Spleen (tissue), 11 donors: ENCODE measurements around the gene SLC66A1. TPM values are rescaled to one million over a fixed set of nuclear protein-coding genes. Genes with fewer than 3 reads are reported as not detected.
"Not testable (repeated sequence)": the region's sequence is repeated elsewhere in the genome, so short reads cannot be mapped to it uniquely, and the experiment has no call there.

ENCODE experiments used
- DNase-seq: peaks from one replicate; pipeline ENCODE4 v3.0.0-alpha.2; 2020
- H3K27ac ChIP-seq, 8 donors: fragments of 200-600 bp; sonication (generic) in 7 of 8; 1 replicate in 4 of 8; 2 replicates in 4 of 8; pipeline versions ENCODE4 v1.5.0 to v1.8.0; 2016 to 2021; ENCODE audit warnings: inconsistent platforms in 4 of 8, mild to moderate bottlenecking in 4 of 8, moderate library complexity in 1 of 8
- H3K27me3 ChIP-seq, 7 donors: fragments of 200-600 bp; sonication (generic) in 6 of 7; replicated peaks in 1 of 7; 1 replicate in 4 of 7; 2 replicates in 3 of 7; pipeline versions ENCODE4 v1.5.0 to v1.8.0; 2016 to 2021; ENCODE audit warnings: inconsistent platforms in 3 of 7, mild to moderate bottlenecking in 1 of 7
- H3K36me3 ChIP-seq, 6 donors: fragments of 200-600 bp; sonication (generic) in 5 of 6; 1 replicate in 4 of 6; 2 replicates in 2 of 6; pipeline versions ENCODE4 v1.5.0 to v1.8.0; 2016 to 2021; ENCODE audit warnings: inconsistent platforms in 2 of 6
- H3K4me1 ChIP-seq, 6 donors: fragments of 200-600 bp; sonication (generic) in 5 of 6; 1 replicate in 3 of 6; 2 replicates in 3 of 6; pipeline versions ENCODE4 v1.5.0 to v1.8.0; 2016 to 2021; ENCODE audit warnings: inconsistent platforms in 3 of 6
- H3K4me3 ChIP-seq, 8 donors: fragments of 200-600 bp; sonication (generic) in 7 of 8; 1 replicate in 4 of 8; 2 replicates in 4 of 8; pipeline versions ENCODE4 v1.5.0 to v1.8.0; 2016 to 2021; ENCODE audit warnings: inconsistent platforms in 4 of 8, mild to moderate bottlenecking in 4 of 8, moderate library complexity in 2 of 8
- H3K9me3 ChIP-seq, 8 donors: fragments of 200-600 bp; sonication (generic) in 7 of 8; 1 replicate in 4 of 8; 2 replicates in 4 of 8; pipeline versions ENCODE4 v1.5.0 to v1.8.0; 2016 to 2021; ENCODE audit warnings: inconsistent platforms in 4 of 8
- POLR2A ChIP-seq, 3 donors: fragments of 450-650 bp; IDR thresholded peaks; one replicate each; pipeline ENCODE4 v1.5.1; 2017; ENCODE audit warnings: antibody characterized with exemption in 3 of 3, mild to moderate bottlenecking in 1 of 3
- POLR2AphosphoS5 ChIP-seq, 3 donors: sonication (generic); formaldehyde crosslinking; IDR thresholded peaks; one replicate each; pipeline ENCODE4 v1.5.1; 2017; ENCODE audit warnings: antibody characterized with exemption in 3 of 3
- WGBS, 5 donors: extraction: QIAGEN DNeasy Blood & Tissue Kit in 3 of 5; methylation state at CpG; one replicate each; pipeline versions ENCODE4 v1.1.5 to v1.1.7; 2013 to 2018; 5-methylcytosine and 5-hydroxymethylcytosine counted together
- intact Hi-C: fragments of 100-400 bp; cut with DNase I; formaldehyde crosslinking; loops from one replicate; pipeline ENCODE4 v1.15.0; 2023; ENCODE audit warnings: low total_unique reads
- polyA plus RNA-seq, 3 donors: library from polyadenylated mRNA; stranded (reverse); fragments of 200-250 nt; gene quantifications; one replicate each; pipeline ENCODE4 v1.2.1, GENCODE V29; 2013
- total RNA-seq, 7 donors: library from RNA; depleted of rRNA in 3 of 7; stranded (reverse); fragments of >200 nt in 3 of 7; fragmentation: NEBNext Ultra II Directional in 4 of 7; extraction: Animal tissue kit (Norgen Biotek cat#: 25700) in 4 of 7; gene quantifications; one replicate each; pipeline versions ENCODE4 v1.1.0 to v1.2.1, GENCODE V29; 2016 to 2021
- TF ChIP-seq, protein P1 (sequence below), 11 experiments: fragments of 200-600 bp in 7 of 11; fragments of 450-650 bp in 4 of 11; sonication (generic) in 4 of 11; IDR thresholded peaks in 8 of 11; conservative IDR thresholded peaks in 3 of 11; 1 replicate in 7 of 11; 2 replicates in 4 of 11; pipeline versions ENCODE4 v1.4.0 to v1.8.0; 2016 to 2021; ENCODE audit warnings: antibody characterized with exemption in 11 of 11, inconsistent platforms in 4 of 11, mild to moderate bottlenecking in 1 of 11
- donor health status: healthy with polysubstance abuse.
- donor health status: DM: no; HTN: no; CAD: no; lungs with moderate emphysema.
- donor health status: DM: no; HTN: no; CAD: no.
- donor health status: Bipolar disorder and iron deficiency.
- donor health status: healthy.
- donor health status: DM: no; HTN: no; CAD: no.
- donor health status: DM: yes; HTN: yes; CAD: no.

The SLC66A1 gene
- total and polyA plus RNA-seq, 10 donors, result 9.6 to 20.9 (median 13.9) TPM

GRCh38 chr1:19288324-19289241 lies 23.5 kb upstream of the SLC66A1 start, which contains the start of gene AKR7A3:
AKR7A3 (minus strand) TSS chr1:19288770; CDS start chr1:19288709, 61 bp downstream.
- DNase-seq, result peak; percentile 87
- 15 to 43% (median 28%) methylated on average over 24 to 75 of the region's 82 CpGs for WGBS, 5 donors
- peak within 1 kb of the TSS; percentile 25 to 64 (median 36) for H3K4me3 ChIP-seq
- H3K27ac ChIP-seq, intact Hi-C loops: not testable (repeated sequence)
- H3K36me3 ChIP-seq, result peaks cover 0 to 13% (median 0%) of the 10 kb centered on the region in 6 donors
- peaks cover 0 to 15% (median 4%) of the 10 kb centered on the region in 6 donors for H3K4me1 ChIP-seq
- H3K27me3 ChIP-seq, result peaks cover 0 to 16% (median 0%) of the 10 kb centered on the region in 7 donors
- peaks cover 0 to 16% (median 8%) of the 10 kb centered on the region in 8 donors for H3K9me3 ChIP-seq
- peak in 1 of 3 donors; percentile 54 for TF ChIP-seq POLR2AphosphoS5 (IDR thresholded peaks at IDR 0.05)

- peaks cover 0 to 16% (median 0%) of the 10 kb centered on the region in 7 donors for H3K27me3 ChIP-seq
- 54 to 76% (median 60%) methylated on average over 2 of the region's 2 CpGs for WGBS, 5 donors
- H3K4me3 ChIP-seq, result peak overlapping the region in 6 of 8 donors; percentile 31 to 64 (median 40)
- H3K4me1 ChIP-seq, result peaks cover 0 to 15% (median 4%) of the 10 kb centered on the region in 6 donors
- DNase-seq, result no peak
- TF ChIP-seq, protein P1, sequence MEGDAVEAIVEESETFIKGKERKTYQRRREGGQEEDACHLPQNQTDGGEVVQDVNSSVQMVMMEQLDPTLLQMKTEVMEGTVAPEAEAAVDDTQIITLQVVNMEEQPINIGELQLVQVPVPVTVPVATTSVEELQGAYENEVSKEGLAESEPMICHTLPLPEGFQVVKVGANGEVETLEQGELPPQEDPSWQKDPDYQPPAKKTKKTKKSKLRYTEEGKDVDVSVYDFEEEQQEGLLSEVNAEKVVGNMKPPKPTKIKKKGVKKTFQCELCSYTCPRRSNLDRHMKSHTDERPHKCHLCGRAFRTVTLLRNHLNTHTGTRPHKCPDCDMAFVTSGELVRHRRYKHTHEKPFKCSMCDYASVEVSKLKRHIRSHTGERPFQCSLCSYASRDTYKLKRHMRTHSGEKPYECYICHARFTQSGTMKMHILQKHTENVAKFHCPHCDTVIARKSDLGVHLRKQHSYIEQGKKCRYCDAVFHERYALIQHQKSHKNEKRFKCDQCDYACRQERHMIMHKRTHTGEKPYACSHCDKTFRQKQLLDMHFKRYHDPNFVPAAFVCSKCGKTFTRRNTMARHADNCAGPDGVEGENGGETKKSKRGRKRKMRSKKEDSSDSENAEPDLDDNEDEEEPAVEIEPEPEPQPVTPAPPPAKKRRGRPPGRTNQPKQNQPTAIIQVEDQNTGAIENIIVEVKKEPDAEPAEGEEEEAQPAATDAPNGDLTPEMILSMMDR (IDR thresholded peaks at IDR 0.05 in 8 of 11, conservative IDR thresholded peaks at IDR 0.05 in 3 of 11), result no peak
- TF ChIP-seq POLR2A (IDR thresholded peaks at IDR 0.05) (no peak), POLR2AphosphoS5 (IDR thresholded peaks at IDR 0.05) (no peak)
- peaks cover 0 to 11% (median 0%) of the 10 kb centered on the region in 6 donors for H3K36me3 ChIP-seq
- peaks cover 0 to 23% (median 15%) of the 10 kb centered on the region in 8 donors for H3K9me3 ChIP-seq
- intact Hi-C loops, result no loop called here
- H3K27ac ChIP-seq, result no peak overlapping the region
These were observed 22.9 kb upstream of the SLC66A1 start for GRCh38 chr1:19289244-19289643.

DNA sequence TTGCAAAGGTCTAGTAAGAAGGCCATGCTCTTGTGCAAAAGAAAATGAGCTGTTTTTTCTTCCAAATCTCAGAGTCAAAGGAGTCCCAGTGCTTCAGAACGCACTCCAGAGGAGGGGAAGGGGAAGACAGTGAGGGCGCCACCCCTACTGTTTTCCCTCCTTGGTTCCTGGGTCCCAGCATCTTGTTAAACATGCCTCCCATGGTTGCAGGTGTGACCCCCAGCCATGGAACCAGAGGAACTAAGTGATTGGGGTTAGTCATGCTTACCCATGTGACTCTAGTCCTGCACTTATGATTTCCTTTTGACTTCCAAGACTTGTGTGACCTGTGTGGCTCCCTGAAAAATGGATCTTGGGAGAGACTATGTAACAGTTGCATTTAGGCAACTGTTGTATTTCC lies 17.5 kb upstream of the SLC66A1 start:
- Histone ChIP-seq H3K27ac (no peak overlapping the region), H3K4me1 (no peaks in the 10 kb centered on the region), H3K27me3 (no peaks in the 10 kb centered on the region), H3K36me3 (peaks cover 0 to 15% (median 0%) of the 10 kb centered on the region in 6 donors), H3K9me3 (peaks cover 2 to 42% (median 29%) of the 10 kb centered on the region in 8 donors), H3K4me3 (no peak overlapping the region)
- intact Hi-C loops, result no loop called here
- no peak for DNase-seq
- 73 to 97% (median 96%) methylated on average over 2 of the region's 2 CpGs for WGBS, 5 donors
- TF ChIP-seq POLR2A (IDR thresholded peaks at IDR 0.05), result no peak
- no peak for TF ChIP-seq POLR2AphosphoS5 (IDR thresholded peaks at IDR 0.05)
- TF ChIP-seq, protein P1 (IDR thresholded peaks at IDR 0.05 in 8 of 11, conservative IDR thresholded peaks at IDR 0.05 in 3 of 11), result no peak

DNA sequence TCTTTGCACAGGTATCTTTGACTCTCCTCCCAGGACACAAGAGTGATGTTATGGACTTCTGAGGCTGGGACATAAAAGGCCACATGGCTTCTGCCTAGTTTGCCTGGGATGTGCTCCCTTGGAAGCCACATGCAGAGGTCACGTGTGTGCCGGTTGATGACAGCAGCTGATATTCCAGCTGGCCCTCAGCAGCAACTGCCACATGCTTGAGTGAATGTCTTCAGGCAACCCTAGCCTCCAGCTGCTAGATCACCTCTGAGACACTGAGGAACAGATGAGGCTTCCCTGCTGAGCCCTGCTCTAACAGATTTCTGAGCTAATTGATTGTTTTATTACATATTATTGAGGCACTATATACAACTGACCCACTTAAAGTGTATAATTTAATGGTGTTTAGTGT lies 11.9 kb upstream of the SLC66A1 start:
- Histone ChIP-seq H3K36me3 (peaks cover 0 to 37% (median 27%) of the 10 kb centered on the region in 6 donors), H3K27me3 (no peaks in the 10 kb centered on the region), H3K4me1 (no peaks in the 10 kb centered on the region), H3K9me3 (peaks cover 0 to 13% (median 6%) of the 10 kb centered on the region in 8 donors), H3K27ac (no peak overlapping the region), H3K4me3 (no peak overlapping the region)
- 86 to 100% (median 94%) methylated on average over 2 of the region's 2 CpGs for WGBS, 5 donors
- DNase-seq, result no peak
- no peak for TF ChIP-seq POLR2AphosphoS5 (IDR thresholded peaks at IDR 0.05)
- TF ChIP-seq, protein P1 (IDR thresholded peaks at IDR 0.05 in 8 of 11, conservative IDR thresholded peaks at IDR 0.05 in 3 of 11), result no peak
- TF ChIP-seq POLR2A (IDR thresholded peaks at IDR 0.05), result no peak
- intact Hi-C loops, result no loop called here

DNA sequence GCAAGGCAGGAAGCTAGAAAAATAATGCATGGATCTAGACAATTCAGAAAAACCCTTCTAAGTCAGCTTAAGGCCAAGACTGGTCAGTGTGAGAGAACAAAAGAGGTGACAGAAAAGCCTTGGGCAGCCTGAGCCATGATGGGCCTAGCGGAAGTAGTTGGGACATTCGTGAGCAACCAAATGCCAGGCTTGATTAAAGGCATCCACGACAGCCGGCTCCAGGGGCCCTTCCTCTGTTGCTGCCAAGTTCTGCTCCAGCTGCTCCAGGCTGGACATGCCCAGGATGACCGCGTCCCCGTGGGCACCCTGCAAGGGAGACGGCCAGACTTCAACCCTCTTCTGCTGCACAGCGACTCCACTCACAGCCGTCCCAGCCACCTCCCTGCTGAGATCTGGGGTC lies 8.0 kb upstream of the SLC66A1 start:
- WGBS, 5 donors, result 87 to 96% (median 94%) methylated on average over 10 of the region's 10 CpGs
- intact Hi-C loops, H3K4me3 ChIP-seq, DNase-seq, H3K9me3 ChIP-seq, H3K4me1 ChIP-seq, H3K27me3 ChIP-seq, H3K27ac ChIP-seq: not testable (repeated sequence)
- peaks cover 0 to 69% (median 59%) of the 10 kb centered on the region in 6 donors for H3K36me3 ChIP-seq
